HepG2 (cell line): ENCODE data around the gene BCL7A. TPM values are rescaled to one million over a fixed set of nuclear protein-coding genes. Genes with fewer than 3 reads are reported as not detected.

Experiments
- CHD4 ChIP-seq: fragments of 200-600 bp; sonication (generic); IDR thresholded peaks from 2 replicates; pipeline ENCODE4 v1.7.0; 2017; ENCODE audit warnings: mild to moderate bottlenecking, low read length, borderline replicate concordance
- NR3C1 ChIP-seq: sonication (generic); formaldehyde crosslinking; IDR thresholded peaks from 2 replicates; pipeline ENCODE4 v1.4.0; 2020; ENCODE audit warnings: missing genetic modification reagents
- SNAPC2 ChIP-seq: sonication (generic); formaldehyde crosslinking; IDR thresholded peaks from 2 replicates; pipeline ENCODE4 v1.8.1; 2022; ENCODE audit warnings: mild to moderate bottlenecking, missing genetic modification reagents
- ZFAT ChIP-seq: sonication (generic); formaldehyde crosslinking; conservative IDR thresholded peaks from 2 replicates; pipeline ENCODE4 v1.8.1; 2023; ENCODE audit warnings: missing genetic modification reagents, inconsistent platforms
- ZNF282 ChIP-seq: fragments of 450-650 bp; IDR thresholded peaks from 2 replicates; pipeline ENCODE4 v1.6.1; 2018; ENCODE audit not compliant: partially characterized antibody
- ZNF629 ChIP-seq: sonication (generic); formaldehyde crosslinking; conservative IDR thresholded peaks from 2 replicates; pipeline ENCODE4 v1.5.0; 2020; ENCODE audit warnings: missing genetic modification reagents
- ZNF768 ChIP-seq: sonication (generic); formaldehyde crosslinking; IDR thresholded peaks from 2 replicates; pipeline ENCODE4 v1.4.0; 2020; ENCODE audit warnings: missing genetic modification reagents
- polyA plus RNA-seq, 8 experiments: library from polyadenylated mRNA; depleted of rRNA in 3 of 8; stranded (reverse) in 7 of 8; unstranded in 1 of 8; fragments of >200 nt; fragmentation: Illumina TruSeq in 4 of 8; extraction: Trizol in 4 of 8; gene quantifications; 2 replicates each; pipeline versions ENCODE4 v1.2.1 to v1.2.3, GENCODE V29; 2011 to 2016; ENCODE audit warnings: low read depth in 4 of 8, missing spikeins in 1 of 8, mixed read lengths in 1 of 8; ENCODE audit not compliant: insufficient read depth in 1 of 8
- total RNA-seq, 5 experiments: library from RNA; depleted of rRNA; stranded (reverse); fragments of >200 nt; fragmentation: Illumina TruSeq; extraction: Trizol; gene quantifications; 2 replicates each; pipeline ENCODE4 v1.2.3, GENCODE V29; 2016; ENCODE audit warnings: low read depth in 1 of 5
- TF ChIP-seq, protein P1 (sequence below): IDR thresholded peaks from 2 replicates; pipeline ENCODE4 v1.6.1; 2016; ENCODE audit warnings: missing compliant biosample characterization, missing genetic modification reagents, borderline replicate concordance
- TF ChIP-seq, protein P2 (sequence below): sonication (generic); formaldehyde crosslinking; IDR thresholded peaks from 2 replicates; pipeline ENCODE4 v1.4.0; 2020; ENCODE audit warnings: missing genetic modification reagents
- TF ChIP-seq, protein P3 (sequence below): IDR thresholded peaks from 2 replicates; pipeline ENCODE4 v1.6.1; 2018; ENCODE audit warnings: missing genetic modification reagents
- TF ChIP-seq, protein P4 (sequence below): sonication (generic); formaldehyde crosslinking; IDR thresholded peaks from 2 replicates; pipeline ENCODE4 v1.5.1; 2020; ENCODE audit warnings: missing genetic modification reagents, mild to moderate bottlenecking, borderline replicate concordance
- TF ChIP-seq, protein P5 (sequence below): sonication (generic); formaldehyde crosslinking; IDR thresholded peaks from 2 replicates; pipeline ENCODE4 v1.8.0; 2022; ENCODE audit warnings: mild to moderate bottlenecking, missing genetic modification reagents, borderline replicate concordance

BCL7A gene
- total and polyA plus RNA-seq, 2 of the 13 experiments (the other 11 are each of a cell fraction or from before 2014, with no cell fraction given): 4.1 to 6.2 TPM

DNA sequence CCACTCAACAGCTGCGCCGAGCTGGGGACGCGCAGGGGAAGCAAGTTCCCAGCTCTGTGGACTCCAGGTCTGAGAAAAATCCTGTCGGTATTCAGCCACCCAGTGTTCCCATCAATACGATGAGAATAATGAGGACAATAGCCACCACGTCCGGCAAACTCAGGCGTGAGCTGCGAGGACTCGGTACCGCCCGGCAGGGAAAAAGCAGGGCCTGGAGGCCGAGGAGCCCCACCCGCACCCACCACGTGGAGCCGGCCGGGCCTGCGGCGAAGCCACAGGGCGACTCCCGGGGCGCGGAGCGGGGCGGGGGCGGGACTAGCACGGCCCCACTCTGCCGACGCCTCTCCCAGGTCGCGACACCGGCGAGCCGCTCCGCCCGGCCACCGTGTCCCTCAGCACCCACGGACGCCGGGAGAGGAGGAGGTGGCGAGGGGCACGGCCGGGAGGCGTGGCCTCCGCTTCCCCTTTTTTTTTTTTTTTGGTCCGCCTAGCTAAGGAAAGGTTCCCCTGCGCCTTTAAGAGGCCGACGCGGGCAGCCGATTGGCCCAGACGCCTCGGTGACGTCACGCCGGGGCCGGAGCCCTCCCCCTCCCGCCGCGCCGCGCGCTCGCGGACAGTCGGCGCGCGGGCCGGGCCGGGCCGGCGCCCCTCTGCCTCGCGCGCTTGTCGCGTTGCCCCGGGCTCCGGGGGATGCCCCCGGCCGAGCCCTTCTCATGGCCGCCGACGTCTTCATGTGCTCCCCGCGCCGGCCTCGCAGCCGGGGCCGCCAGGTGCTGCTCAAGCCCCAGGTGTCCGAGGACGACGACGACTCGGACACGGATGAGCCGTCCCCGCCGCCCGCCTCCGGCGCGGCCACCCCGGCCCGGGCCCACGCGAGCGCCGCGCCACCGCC is 56.7 kb downstream of the BCL7A start, which contains the start of gene MLXIP (continued):
- TF ChIP-seq, protein P1, sequence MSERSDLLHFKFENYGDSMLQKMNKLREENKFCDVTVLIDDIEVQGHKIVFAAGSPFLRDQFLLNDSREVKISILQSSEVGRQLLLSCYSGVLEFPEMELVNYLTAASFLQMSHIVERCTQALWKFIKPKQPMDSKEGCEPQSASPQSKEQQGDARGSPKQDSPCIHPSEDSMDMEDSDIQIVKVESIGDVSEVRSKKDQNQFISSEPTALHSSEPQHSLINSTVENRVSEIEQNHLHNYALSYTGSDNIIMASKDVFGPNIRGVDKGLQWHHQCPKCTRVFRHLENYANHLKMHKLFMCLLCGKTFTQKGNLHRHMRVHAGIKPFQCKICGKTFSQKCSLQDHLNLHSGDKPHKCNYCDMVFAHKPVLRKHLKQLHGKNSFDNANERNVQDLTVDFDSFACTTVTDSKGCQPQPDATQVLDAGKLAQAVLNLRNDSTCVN (CRISPR knock-in tag): no peak; the same call in 1 of the 2 replicates
- TF ChIP-seq, protein P2, sequence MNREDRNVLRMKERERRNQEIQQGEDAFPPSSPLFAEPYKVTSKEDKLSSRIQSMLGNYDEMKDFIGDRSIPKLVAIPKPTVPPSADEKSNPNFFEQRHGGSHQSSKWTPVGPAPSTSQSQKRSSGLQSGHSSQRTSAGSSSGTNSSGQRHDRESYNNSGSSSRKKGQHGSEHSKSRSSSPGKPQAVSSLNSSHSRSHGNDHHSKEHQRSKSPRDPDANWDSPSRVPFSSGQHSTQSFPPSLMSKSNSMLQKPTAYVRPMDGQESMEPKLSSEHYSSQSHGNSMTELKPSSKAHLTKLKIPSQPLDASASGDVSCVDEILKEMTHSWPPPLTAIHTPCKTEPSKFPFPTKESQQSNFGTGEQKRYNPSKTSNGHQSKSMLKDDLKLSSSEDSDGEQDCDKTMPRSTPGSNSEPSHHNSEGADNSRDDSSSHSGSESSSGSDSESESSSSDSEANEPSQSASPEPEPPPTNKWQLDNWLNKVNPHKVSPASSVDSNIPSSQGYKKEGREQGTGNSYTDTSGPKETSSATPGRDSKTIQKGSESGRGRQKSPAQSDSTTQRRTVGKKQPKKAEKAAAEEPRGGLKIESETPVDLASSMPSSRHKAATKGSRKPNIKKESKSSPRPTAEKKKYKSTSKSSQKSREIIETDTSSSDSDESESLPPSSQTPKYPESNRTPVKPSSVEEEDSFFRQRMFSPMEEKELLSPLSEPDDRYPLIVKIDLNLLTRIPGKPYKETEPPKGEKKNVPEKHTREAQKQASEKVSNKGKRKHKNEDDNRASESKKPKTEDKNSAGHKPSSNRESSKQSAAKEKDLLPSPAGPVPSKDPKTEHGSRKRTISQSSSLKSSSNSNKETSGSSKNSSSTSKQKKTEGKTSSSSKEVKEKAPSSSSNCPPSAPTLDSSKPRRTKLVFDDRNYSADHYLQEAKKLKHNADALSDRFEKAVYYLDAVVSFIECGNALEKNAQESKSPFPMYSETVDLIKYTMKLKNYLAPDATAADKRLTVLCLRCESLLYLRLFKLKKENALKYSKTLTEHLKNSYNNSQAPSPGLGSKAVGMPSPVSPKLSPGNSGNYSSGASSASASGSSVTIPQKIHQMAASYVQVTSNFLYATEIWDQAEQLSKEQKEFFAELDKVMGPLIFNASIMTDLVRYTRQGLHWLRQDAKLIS: no peak
- TF ChIP-seq, protein P3, sequence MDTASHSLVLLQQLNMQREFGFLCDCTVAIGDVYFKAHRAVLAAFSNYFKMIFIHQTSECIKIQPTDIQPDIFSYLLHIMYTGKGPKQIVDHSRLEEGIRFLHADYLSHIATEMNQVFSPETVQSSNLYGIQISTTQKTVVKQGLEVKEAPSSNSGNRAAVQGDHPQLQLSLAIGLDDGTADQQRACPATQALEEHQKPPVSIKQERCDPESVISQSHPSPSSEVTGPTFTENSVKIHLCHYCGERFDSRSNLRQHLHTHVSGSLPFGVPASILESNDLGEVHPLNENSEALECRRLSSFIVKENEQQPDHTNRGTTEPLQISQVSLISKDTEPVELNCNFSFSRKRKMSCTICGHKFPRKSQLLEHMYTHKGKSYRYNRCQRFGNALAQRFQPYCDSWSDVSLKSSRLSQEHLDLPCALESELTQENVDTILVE (CRISPR knock-in tag): no peak
- 0 out of 2 replicates have a peak, but pooled peaks have one; percentile 47 for TF ChIP-seq SNAPC2
- 0 out of 2 replicates have a peak, but pooled peaks have one; percentile 28 for TF ChIP-seq ZNF629
- TF ChIP-seq, protein P4, sequence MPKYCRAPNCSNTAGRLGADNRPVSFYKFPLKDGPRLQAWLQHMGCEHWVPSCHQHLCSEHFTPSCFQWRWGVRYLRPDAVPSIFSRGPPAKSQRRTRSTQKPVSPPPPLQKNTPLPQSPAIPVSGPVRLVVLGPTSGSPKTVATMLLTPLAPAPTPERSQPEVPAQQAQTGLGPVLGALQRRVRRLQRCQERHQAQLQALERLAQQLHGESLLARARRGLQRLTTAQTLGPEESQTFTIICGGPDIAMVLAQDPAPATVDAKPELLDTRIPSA (CRISPR knock-in tag): peak; percentile 86; the same call in 1 of the 2 replicates
- no peak; the same call in 1 of the 2 replicates for TF ChIP-seq ZNF768
- no peak for TF ChIP-seq NR3C1
- TF ChIP-seq ZFAT (CRISPR knock-in tag): peak; percentile 62; the same call in 1 of the 2 replicates
- TF ChIP-seq, protein P5, sequence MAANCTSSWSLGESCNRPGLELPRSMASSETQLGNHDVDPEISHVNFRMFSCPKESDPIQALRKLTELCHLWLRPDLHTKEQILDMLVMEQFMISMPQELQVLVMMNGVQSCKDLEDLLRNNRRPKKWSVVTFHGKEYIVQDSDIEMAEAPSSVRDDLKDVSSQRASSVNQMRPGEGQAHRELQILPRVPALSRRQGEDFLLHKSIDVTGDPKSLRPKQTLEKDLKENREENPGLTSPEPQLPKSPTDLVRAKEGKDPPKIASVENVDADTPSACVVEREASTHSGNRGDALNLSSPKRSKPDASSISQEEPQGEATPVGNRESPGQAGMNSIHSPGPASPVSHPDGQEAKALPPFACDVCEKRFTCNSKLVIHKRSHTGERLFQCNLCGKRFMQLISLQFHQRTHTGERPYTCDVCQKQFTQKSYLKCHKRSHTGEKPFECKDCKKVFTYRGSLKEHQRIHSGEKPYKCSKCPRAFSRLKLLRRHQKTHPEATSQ (CRISPR knock-in tag): peak; percentile 80; the same call in 1 of the 2 replicates
- no peak for TF ChIP-seq CHD4
- no peak for TF ChIP-seq ZNF282
